Central memory CD8-positive, alpha-beta T cell (primary cell): Measurements from ENCODE around the gene TRIP11.

ENCODE experiments used
- ATAC-seq: fragments of 150-1000 bp; cut with Tn5 transposase; replicated peaks from 2 replicates; pipeline ENCODE4 v1.10.0; 2022; ENCODE audit warnings: mild to moderate bottlenecking, moderate FRiP score, moderate number of reproducible peaks; ENCODE audit not compliant: poor library complexity, severe bottlenecking; ENCODE audit errors: extremely low read depth
- DNase-seq, 2 donors: peaks; one replicate each; pipeline ENCODE4 v3.0.0; 2021; ENCODE audit warnings: low spot score in 2 of 2
- H3K27ac Mint-ChIP-seq: one replicate; pipeline ENCODE4 v1.8.0; 2022; ENCODE audit warnings: low read depth, mild to moderate bottlenecking, moderate library complexity, mixed read lengths
- H3K27me3 Mint-ChIP-seq: one replicate; pipeline ENCODE4 v1.8.0; 2022; ENCODE audit warnings: mixed read lengths
- H3K36me3 Mint-ChIP-seq: one replicate; pipeline ENCODE4 v1.8.0; 2022; ENCODE audit warnings: mild to moderate bottlenecking, moderate library complexity, mixed read lengths; ENCODE audit not compliant: insufficient read depth
- H3K4me1 Mint-ChIP-seq: one replicate; pipeline ENCODE4 v1.8.0; 2022; ENCODE audit warnings: mixed read lengths
- H3K4me3 Mint-ChIP-seq: one replicate; pipeline ENCODE4 v1.8.0; 2022; ENCODE audit warnings: mild to moderate bottlenecking, moderate library complexity, mixed read lengths
- H3K9me3 Mint-ChIP-seq: one replicate; pipeline ENCODE4 v1.8.0; 2022; ENCODE audit warnings: mixed read lengths

The TRIP11 gene

DNA sequence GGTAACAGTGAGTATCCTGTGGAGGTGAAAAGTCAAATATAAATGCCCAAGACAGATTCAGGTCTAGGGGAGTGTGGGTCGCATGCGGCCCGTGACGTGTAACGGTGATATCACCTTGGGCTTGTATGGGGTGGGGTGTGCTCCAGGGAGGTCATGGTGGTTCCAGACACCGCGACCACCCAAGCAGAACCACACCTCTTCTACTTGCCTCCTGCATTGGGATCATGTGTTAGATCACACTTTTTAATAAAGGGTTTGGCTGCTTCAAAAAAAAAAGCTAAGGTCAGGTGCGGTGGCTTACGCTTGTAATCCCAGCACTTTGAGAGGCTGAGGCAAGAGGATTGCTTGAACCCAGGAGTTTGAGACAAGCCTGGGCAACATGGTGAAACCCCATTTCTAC is 96.9 kb downstream of the TRIP11 start:
- Mint-ChIP-seq H3K27me3 (peaks cover 38% of the 10 kb centered on the region), H3K4me1 (peaks cover 16% of the 10 kb centered on the region), H3K4me3 (no peak overlapping the region), H3K9me3 (no peaks in the 10 kb centered on the region), H3K27ac (no peak overlapping the region), H3K36me3 (peaks cover 2% of the 10 kb centered on the region)
- ATAC-seq (no peak), DNase-seq (no peak)

DNA sequence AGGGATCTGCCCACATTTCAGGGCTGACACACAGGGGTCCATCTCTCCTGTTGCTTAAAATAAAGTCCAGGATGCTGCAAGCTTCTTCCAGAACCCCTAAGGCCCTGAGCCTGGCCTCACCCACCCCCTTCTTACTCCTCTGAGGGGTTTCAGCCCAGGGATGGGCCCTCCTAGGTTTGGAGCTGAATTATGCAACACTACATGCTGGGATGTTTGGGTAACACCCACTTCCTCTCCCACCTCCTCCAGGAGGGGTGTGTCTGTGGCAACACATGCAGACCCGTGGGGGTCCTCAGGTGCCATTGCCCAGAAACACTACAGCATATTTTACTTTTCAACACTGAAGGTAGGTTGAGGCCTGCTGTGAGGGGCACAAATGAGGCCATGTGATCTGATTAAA is 97.7 kb downstream of the TRIP11 start:
- H3K9me3 Mint-ChIP-seq, result no peaks in the 10 kb centered on the region
- peaks cover 2% of the 10 kb centered on the region for H3K36me3 Mint-ChIP-seq
- peaks cover 12% of the 10 kb centered on the region for H3K4me1 Mint-ChIP-seq
- H3K27me3 Mint-ChIP-seq, result peaks cover 35% of the 10 kb centered on the region
- DNase-seq (no peak), ATAC-seq (no peak)
- no peak overlapping the region for H3K27ac Mint-ChIP-seq
- no peak overlapping the region for H3K4me3 Mint-ChIP-seq

DNA sequence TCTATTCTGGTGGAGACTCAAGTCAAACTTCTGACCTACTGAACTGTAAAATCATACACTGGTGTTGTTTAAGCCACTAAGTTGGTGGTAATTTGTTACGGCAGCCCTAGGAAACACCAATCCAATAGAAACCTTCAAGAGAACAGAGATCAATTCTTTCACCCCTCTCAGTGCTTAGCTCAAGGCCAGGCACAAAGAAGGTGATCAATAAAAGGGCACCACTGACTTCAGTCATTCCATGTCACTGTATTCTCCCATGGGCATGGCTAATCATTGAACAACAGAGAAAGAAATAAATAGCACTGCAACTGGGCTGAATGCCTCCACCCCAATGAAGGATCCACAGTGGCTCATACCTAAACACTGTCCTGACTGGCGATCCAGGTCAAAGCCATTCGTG is 99.7 kb downstream of the TRIP11 start:
- Mint-ChIP-seq H3K9me3 (no peaks in the 10 kb centered on the region), H3K27ac (no peak overlapping the region), H3K36me3 (peaks cover 2% of the 10 kb centered on the region), H3K27me3 (peaks cover 20% of the 10 kb centered on the region), H3K4me3 (no peak overlapping the region), H3K4me1 (peaks cover 5% of the 10 kb centered on the region)
- no peak for DNase-seq
- ATAC-seq, result no peak

DNA sequence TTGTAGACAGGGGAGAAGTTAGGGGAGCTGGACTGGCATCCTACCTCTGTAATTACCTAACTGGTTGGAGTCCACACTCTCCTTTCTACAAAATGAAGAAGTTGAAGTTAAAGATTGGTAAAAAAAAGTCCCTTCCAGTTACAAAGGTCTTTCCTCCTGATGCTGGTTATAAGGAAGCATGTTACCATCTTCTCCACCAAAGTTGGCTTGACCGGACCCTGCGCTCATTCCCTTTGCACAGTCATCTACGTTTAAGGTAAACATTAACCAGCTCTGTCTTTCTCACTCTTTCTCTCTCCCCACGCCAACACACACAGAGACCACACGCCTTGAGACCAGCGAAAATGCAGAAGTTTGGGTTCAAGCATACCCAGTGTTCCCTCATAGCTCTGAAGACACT is 104.3 kb downstream of the TRIP11 start:
- Mint-ChIP-seq H3K27ac (no peak overlapping the region), H3K36me3 (no peaks in the 10 kb centered on the region), H3K27me3 (no peaks in the 10 kb centered on the region), H3K4me3 (no peak overlapping the region), H3K9me3 (no peaks in the 10 kb centered on the region), H3K4me1 (no peaks in the 10 kb centered on the region)
- ATAC-seq (no peak), DNase-seq (no peak)

DNA sequence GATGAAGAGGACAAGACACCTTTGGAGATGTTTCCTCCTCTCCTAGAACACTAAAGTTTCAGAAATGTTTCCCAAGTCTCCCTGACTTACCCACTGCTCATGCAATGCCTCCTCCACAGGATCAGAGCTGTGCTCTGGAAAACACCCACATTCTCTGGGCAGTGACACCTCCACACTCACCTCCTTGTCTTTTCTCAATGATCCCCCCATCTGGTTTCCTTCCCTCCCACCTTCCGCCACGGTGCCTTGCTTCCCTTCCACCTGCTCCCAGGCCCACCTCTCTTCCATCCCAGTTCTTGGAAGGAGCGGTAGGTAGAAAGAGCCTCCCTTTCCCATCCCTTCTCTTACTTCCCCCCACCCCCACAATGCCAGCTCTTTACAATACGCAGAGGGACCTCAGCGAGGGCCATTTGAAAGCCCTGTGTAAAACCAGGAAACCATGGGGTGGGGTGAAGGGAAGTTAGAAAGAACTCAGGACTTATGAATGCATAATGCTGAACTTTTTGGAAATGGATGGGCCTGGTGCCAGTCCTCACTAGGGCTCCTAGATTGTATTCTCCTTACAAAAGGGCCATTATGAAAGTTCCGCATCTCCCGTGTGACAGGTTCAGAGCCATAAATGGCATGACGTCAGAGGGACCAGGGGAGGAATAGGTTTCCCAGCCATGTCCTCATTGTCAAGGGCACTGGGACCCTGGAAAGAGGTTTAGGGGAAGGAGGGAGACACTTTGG is 105.1 kb downstream of the TRIP11 start:
- no peaks in the 10 kb centered on the region for H3K9me3 Mint-ChIP-seq
- H3K27me3 Mint-ChIP-seq, result no peaks in the 10 kb centered on the region
- no peak overlapping the region for H3K27ac Mint-ChIP-seq
- H3K4me1 Mint-ChIP-seq, result no peaks in the 10 kb centered on the region
- ATAC-seq (no peak), DNase-seq (no peak)
- H3K36me3 Mint-ChIP-seq, result no peaks in the 10 kb centered on the region
- no peak overlapping the region for H3K4me3 Mint-ChIP-seq

DNA sequence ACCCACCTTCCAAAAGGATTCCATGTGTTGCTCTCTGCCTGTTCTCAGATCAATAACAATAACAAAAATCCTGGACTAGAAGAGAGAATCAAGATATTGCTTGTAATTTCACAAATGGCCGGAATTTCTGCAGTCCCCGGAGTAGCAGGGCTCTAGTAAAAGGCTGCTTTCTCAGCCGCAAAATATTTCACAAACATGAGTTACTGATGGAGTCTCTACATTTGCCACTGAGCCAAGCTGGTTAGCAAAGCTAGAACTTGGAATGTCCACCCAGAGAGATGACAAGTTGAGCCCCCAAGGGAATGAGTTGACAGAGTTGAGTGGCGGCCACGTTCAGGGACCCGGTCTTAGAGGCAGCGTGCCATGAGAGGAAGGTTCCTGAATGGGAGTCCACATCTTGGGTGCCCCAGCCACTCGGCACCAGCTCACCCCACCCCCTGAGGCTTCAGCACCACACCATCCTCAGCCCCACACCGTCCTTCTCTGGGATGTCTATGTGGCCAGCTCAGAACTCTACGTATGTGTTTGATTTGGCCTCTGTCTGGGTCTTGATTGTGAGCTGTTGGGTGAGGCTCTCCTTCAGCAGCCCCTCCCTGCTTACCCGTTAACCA is 108.3 kb downstream of the TRIP11 start:
- H3K36me3 Mint-ChIP-seq, result no peaks in the 10 kb centered on the region
- no peaks in the 10 kb centered on the region for H3K27me3 Mint-ChIP-seq
- no peaks in the 10 kb centered on the region for H3K4me1 Mint-ChIP-seq
- no peak overlapping the region for H3K27ac Mint-ChIP-seq
- no peak overlapping the region for H3K4me3 Mint-ChIP-seq
- no peak for DNase-seq
- ATAC-seq, result no peak
- no peaks in the 10 kb centered on the region for H3K9me3 Mint-ChIP-seq

DNA sequence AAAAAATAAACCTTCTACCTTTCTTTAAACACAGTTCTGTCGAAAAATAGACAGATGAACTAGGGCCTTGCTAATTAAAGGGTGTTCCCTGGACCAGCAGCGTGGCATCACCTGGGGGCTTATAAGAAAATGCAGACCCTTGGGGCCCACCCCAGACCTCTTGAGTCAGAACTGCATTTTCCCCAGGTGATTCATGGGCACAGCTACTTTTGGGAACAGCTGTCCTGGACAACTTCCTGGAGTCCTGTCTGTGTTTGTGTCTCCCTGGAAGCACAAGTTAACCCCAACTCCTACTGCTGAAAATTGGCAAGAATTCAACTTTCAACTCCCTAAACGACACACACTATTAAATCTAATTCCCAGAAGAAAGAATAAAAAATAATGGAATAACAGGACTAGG is 110.2 kb downstream of the TRIP11 start:
- Mint-ChIP-seq H3K27me3 (no peaks in the 10 kb centered on the region), H3K4me1 (no peaks in the 10 kb centered on the region), H3K36me3 (no peaks in the 10 kb centered on the region), H3K9me3 (no peaks in the 10 kb centered on the region), H3K4me3 (no peak overlapping the region), H3K27ac (no peak overlapping the region)
- DNase-seq (no peak), ATAC-seq (no peak)

DNA sequence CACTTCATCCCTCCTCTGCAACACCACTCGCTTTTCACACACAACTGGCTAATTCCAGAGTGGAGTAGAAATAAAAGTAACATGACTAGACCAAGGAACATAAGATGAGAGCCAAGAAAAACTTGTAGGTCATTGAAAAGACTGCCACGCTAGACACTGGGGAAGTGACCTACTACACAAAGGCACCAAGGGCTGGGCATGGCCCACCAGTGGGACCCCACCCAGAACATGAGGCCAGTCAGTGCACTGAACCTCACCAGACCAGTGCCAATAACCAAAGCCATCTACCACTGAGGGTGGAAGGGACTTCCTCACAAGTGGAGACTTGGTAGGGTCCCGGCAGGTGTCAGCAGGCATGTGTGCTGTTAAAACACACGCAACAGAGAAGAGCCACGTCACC is 112.1 kb downstream of the TRIP11 start:
- no peak for DNase-seq
- Mint-ChIP-seq H3K27me3 (no peaks in the 10 kb centered on the region), H3K36me3 (peaks cover 1% of the 10 kb centered on the region), H3K4me1 (no peaks in the 10 kb centered on the region), H3K27ac (no peak overlapping the region), H3K9me3 (no peaks in the 10 kb centered on the region), H3K4me3 (no peak overlapping the region)
- no peak for ATAC-seq

DNA sequence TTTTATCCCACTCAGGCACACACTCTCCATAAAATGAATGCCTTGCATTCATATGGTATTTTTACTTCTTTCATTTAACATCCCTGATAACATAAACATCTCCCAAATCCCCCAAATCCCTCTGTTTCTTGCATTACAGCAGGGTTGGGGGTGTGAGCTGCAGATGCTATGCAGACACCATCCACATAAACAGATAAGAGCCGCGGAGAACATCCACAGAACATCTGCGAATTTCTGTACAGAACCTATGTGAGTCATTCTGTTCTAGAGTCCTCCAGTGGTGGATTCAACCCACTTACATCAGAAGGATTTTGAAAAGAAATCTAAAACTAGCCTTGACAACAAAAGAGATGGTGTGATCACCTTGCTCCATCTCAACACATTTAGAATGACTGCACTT is 112.7 kb downstream of the TRIP11 start:
- ATAC-seq (no peak), DNase-seq (no peak)
- H3K27ac Mint-ChIP-seq, result no peak overlapping the region
- no peaks in the 10 kb centered on the region for H3K27me3 Mint-ChIP-seq
- no peaks in the 10 kb centered on the region for H3K9me3 Mint-ChIP-seq
- H3K4me3 Mint-ChIP-seq, result no peak overlapping the region
- peaks cover 1% of the 10 kb centered on the region for H3K36me3 Mint-ChIP-seq
- H3K4me1 Mint-ChIP-seq, result no peaks in the 10 kb centered on the region

DNA sequence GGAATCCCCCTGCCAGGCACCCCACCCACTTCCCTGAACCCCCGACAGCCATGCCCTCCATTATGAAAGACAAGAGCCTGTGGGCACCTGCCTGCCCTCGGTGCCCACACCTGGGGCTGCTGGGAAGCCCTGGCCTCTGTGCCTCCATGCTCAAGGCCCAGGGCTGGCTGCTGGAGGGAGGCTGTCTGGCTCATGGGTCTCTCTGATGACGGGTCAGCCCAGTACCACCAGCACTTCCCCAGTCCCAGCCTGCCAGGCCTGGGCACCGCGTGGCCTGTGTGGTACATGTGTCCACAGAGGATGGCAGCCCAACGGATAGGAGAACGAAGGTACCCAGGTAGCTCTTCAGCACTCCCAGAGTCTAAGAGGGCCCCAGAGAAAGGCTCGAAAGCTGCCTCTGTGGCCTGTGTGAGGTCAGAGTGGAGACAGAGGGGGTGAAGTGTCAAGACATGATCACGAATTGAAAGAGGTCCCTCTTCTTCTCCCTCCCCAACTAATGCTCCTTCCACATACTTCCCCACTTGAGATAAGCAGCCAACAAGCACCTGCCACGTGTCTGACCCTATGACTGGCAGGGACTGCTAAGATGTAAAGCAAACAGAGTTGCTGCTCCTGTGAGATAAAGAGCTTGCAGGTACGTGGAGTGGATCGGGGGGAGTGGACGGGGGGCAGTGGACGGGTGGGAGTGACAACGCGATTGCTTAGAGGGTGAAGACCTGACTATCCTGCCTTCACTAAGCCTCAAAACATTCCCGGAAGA is 113.5 kb downstream of the TRIP11 start:
- Mint-ChIP-seq H3K4me3 (no peak overlapping the region), H3K9me3 (no peaks in the 10 kb centered on the region), H3K36me3 (peaks cover 1% of the 10 kb centered on the region), H3K27me3 (no peaks in the 10 kb centered on the region), H3K27ac (no peak overlapping the region), H3K4me1 (no peaks in the 10 kb centered on the region)
- no peak for DNase-seq
- ATAC-seq, result no peak

DNA sequence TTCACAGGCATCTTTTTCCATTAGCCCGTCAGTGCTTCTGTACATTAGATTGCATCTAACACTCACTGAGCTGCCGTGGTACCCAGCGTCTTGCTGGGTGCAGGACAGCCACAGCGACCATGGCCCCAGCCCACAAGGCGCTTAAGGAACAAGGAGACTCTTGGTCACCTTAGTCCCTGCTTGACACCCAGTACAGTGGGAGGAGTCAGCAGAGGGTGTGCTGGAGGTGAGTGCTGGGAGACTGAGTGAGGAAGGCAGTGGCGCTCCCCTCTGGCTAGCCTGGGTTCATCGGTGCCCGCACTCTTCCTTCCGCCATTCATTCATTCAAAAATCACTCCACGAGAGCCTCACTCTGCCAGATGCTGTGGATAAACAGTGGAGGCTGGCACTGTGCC is 114.1 kb downstream of the TRIP11 start:
- DNase-seq, result no peak
- H3K4me3 Mint-ChIP-seq, result no peak overlapping the region
- no peaks in the 10 kb centered on the region for H3K9me3 Mint-ChIP-seq
- H3K27ac Mint-ChIP-seq, result no peak overlapping the region
- ATAC-seq, result no peak
- peaks cover 1% of the 10 kb centered on the region for H3K36me3 Mint-ChIP-seq
- H3K27me3 Mint-ChIP-seq, result no peaks in the 10 kb centered on the region
- H3K4me1 Mint-ChIP-seq, result no peaks in the 10 kb centered on the region

DNA sequence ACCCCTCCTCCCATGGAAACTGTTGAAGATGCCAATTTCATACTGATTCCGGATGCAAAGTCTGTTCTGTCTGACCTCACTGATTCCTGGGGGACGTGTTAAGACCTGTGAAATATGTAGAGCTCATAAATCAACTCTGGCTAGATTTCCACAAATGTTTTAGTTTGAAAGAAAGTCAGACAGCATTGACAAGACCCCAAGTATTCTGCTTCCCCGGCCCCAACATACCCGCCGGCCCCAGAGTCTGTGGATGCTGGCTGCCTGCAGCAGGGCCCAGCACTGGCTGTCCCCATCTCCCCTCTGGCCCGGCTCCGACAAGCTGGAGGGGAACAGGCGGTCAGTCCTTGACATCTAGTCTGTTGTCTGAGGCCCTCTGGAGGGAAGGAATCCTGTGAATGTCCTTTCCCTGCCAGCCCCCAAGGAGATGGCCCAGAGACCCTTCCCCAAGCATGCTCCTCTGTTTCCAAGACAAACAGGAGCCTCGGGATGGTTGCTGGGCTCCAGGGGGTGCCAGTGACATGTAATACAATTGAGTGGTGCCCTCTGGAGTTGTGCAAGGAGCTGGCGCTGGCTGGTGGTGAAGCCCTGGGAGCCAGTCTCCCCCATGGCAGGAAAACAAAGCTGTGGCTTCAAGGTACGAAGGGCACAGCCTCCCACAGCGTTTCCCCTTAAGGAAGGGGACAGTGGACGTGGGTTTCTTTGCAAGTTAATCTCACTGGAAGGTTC is 114.7 kb downstream of the TRIP11 start:
- H3K27ac Mint-ChIP-seq, result no peak overlapping the region
- ATAC-seq, result no peak
- H3K36me3 Mint-ChIP-seq, result peaks cover 1% of the 10 kb centered on the region

More for the DNA sequence above, 114.7 kb downstream of the TRIP11 start:
- H3K27me3 Mint-ChIP-seq, result no peaks in the 10 kb centered on the region
- no peaks in the 10 kb centered on the region for H3K4me1 Mint-ChIP-seq
- H3K4me3 Mint-ChIP-seq, result no peak overlapping the region
- H3K9me3 Mint-ChIP-seq, result no peaks in the 10 kb centered on the region
- no peak for DNase-seq
